Neuronal stem cell (in vitro differentiated cells): ENCODE results near the gene HOXA5.

ENCODE experiments used
- DNase-seq: peaks from one replicate; pipeline ENCODE4 v3.0.0-alpha.2; 2013; ENCODE audit warnings: low spot score
- H2AFZ ChIP-seq: one replicate; pipeline ENCODE4 v1.6.1; 2013; ENCODE audit warnings: mild to moderate bottlenecking, low read length, inconsistent platforms
- H2AK5ac ChIP-seq: 2 replicates; pipeline ENCODE4 v1.6.1; 2013; ENCODE audit warnings: low read depth, mild to moderate bottlenecking, inconsistent platforms, low read length, moderate library complexity, mixed read lengths
- H2BK120ac ChIP-seq: 2 replicates; pipeline ENCODE4 v1.6.1; 2013; ENCODE audit warnings: low read depth, mild to moderate bottlenecking, inconsistent platforms, low read length, moderate library complexity, mixed read lengths
- H2BK12ac ChIP-seq: one replicate; pipeline ENCODE4 v1.6.1; 2013; ENCODE audit warnings: low read length, inconsistent platforms
- H2BK15ac ChIP-seq: 2 replicates; pipeline ENCODE4 v1.6.1; 2013; ENCODE audit warnings: mild to moderate bottlenecking, low read length, inconsistent platforms, mixed read lengths
- H2BK5ac ChIP-seq: one replicate; pipeline ENCODE4 v1.6.1; 2013; ENCODE audit warnings: inconsistent platforms, mild to moderate bottlenecking, low read length, moderate library complexity
- H3K14ac ChIP-seq: one replicate; pipeline ENCODE4 v1.6.1; 2013; ENCODE audit warnings: low read length, inconsistent platforms
- H3K18ac ChIP-seq: 2 replicates; pipeline ENCODE4 v1.6.1; 2013; ENCODE audit warnings: low read length, inconsistent platforms
- H3K23ac ChIP-seq: 2 replicates; pipeline ENCODE4 v1.6.1; 2013; ENCODE audit warnings: low read depth, mild to moderate bottlenecking, mixed read lengths, low read length, inconsistent platforms; ENCODE audit not compliant: poor library complexity
- H3K27ac ChIP-seq: replicated peaks from 3 replicates; pipeline ENCODE4 v1.5.1; 2013; ENCODE audit warnings: low read length, inconsistent platforms
- H3K27me3 ChIP-seq, 3 experiments: 2 replicates each; pipeline ENCODE4 v1.6.1; 2013; ENCODE audit warnings: low read length in 3 of 3, mild to moderate bottlenecking in 2 of 3, inconsistent platforms in 1 of 3, low read depth in 1 of 3, mixed read lengths in 1 of 3, moderate library complexity in 1 of 3; ENCODE audit not compliant: control insufficient read depth in 3 of 3, insufficient read depth in 3 of 3
- H3K36me3 ChIP-seq, 2 donors: replicated peaks in 1 of 2; 2 replicates each; pipeline ENCODE4 v1.6.1; 2013; ENCODE audit warnings: low read length in 2 of 2; ENCODE audit not compliant: control insufficient read depth in 2 of 2, insufficient read depth in 2 of 2
- H3K4ac ChIP-seq: 2 replicates; pipeline ENCODE4 v1.6.1; 2013; ENCODE audit warnings: inconsistent platforms, mild to moderate bottlenecking, low read length, moderate library complexity
- H3K4me1 ChIP-seq, 2 donors: 1 replicate in 1 of 2; 2 replicates in 1 of 2; pipeline ENCODE4 v1.6.1; 2013; ENCODE audit warnings: low read length in 2 of 2, low read depth in 1 of 2; ENCODE audit not compliant: control insufficient read depth in 2 of 2, insufficient read depth in 1 of 2
- H3K4me2 ChIP-seq: one replicate; pipeline ENCODE4 v1.6.1; 2013; ENCODE audit warnings: mild to moderate bottlenecking, low read length, inconsistent platforms; ENCODE audit not compliant: insufficient read depth, poor library complexity, severe bottlenecking
- H3K4me3 ChIP-seq, 2 donors: 2 replicates each; pipeline ENCODE4 v1.5.1; 2013; ENCODE audit warnings: low read length in 2 of 2, mild to moderate bottlenecking in 2 of 2, inconsistent platforms in 1 of 2, moderate library complexity in 1 of 2
- H3K79me1 ChIP-seq: one replicate; pipeline ENCODE4 v1.6.1; 2013; ENCODE audit warnings: low read depth, mild to moderate bottlenecking, inconsistent platforms, low read length, moderate library complexity
- H3K9ac ChIP-seq: one replicate; pipeline ENCODE4 v1.6.1; 2013; ENCODE audit warnings: mild to moderate bottlenecking, low read depth, low read length, inconsistent platforms; ENCODE audit not compliant: poor library complexity
- H3K9me3 ChIP-seq, 2 donors: replicated peaks in 1 of 2; 2 replicates each; pipeline versions ENCODE3 to v1.6.1; 2013; ENCODE audit warnings: low read length in 2 of 2, mild to moderate bottlenecking in 2 of 2, inconsistent platforms in 1 of 2, low read depth in 1 of 2, mixed read lengths in 1 of 2, moderate library complexity in 1 of 2; ENCODE audit not compliant: control insufficient read depth in 2 of 2, insufficient read depth in 1 of 2
- H4K8ac ChIP-seq: one replicate; pipeline ENCODE4 v1.6.1; 2013; ENCODE audit warnings: low read depth, mild to moderate bottlenecking, inconsistent platforms, low read length, moderate library complexity
- H4K91ac ChIP-seq: one replicate; pipeline ENCODE4 v1.6.1; 2013; ENCODE audit warnings: low read length, low read depth, mild to moderate bottlenecking, inconsistent platforms; ENCODE audit not compliant: poor library complexity
- WGBS, 2 donors: extraction: QIAGEN DNeasy Blood & Tissue Kit; methylation state at CpG; one replicate each; pipeline ENCODE4 v1.1.7; 2013; ENCODE audit warnings: missing lambda C conversion rate in 2 of 2, mixed read lengths in 1 of 2; ENCODE audit not compliant: insufficient read length in 2 of 2, insufficient replicate concordance in 1 of 2; ENCODE audit errors: extremely low coverage in 2 of 2; 5-methylcytosine and 5-hydroxymethylcytosine counted together

HOXA5 gene

GRCh38 chr7:27133409-27134231 lies 9.9 kb downstream of the HOXA5 start:
- Histone ChIP-seq H3K4ac (no peak overlapping the region), H3K18ac (no peak overlapping the region), H3K23ac (no peak overlapping the region), H3K9me3 (peaks cover 0 to 8% of the 10 kb centered on the region in 2 donors), H3K27ac (no peak overlapping the region), H2AFZ (no peak overlapping the region), H2BK120ac (no peak overlapping the region), H3K36me3 (no peaks in the 10 kb centered on the region), H4K91ac (no peak overlapping the region), H2BK5ac (no peak overlapping the region), H3K9ac (no peak overlapping the region), H2BK12ac (no peak overlapping the region), H3K4me2 (no peak overlapping the region), H3K4me3 (no peak overlapping the region), H3K79me1 (no peaks in the 10 kb centered on the region), H3K27me3 (peaks cover 19 to 100% (median 93%) of the 10 kb centered on the region in 3 experiments), H2AK5ac (no peak overlapping the region), H4K8ac (no peak overlapping the region), H3K14ac (no peak overlapping the region), H3K4me1 (peaks cover 0 to 3% of the 10 kb centered on the region in 2 donors), H2BK15ac (no peak overlapping the region)
- DNase-seq: no peak
- no CpG with 5 or more reads among the region's 18 CpGs for WGBS, 2 donors

GRCh38 chr7:27132978-27133377 lies 10.5 kb downstream of the HOXA5 start:
- H4K8ac ChIP-seq: no peak overlapping the region
- H3K4ac ChIP-seq: no peak overlapping the region
- H3K79me1 ChIP-seq: no peaks in the 10 kb centered on the region
- H3K9ac ChIP-seq: no peak overlapping the region
- H4K91ac ChIP-seq: no peak overlapping the region
- H2AK5ac ChIP-seq: no peak overlapping the region
- H3K36me3 ChIP-seq: no peaks in the 10 kb centered on the region
- H3K9me3 ChIP-seq: peaks cover 0 to 8% of the 10 kb centered on the region in 2 donors
- no peak overlapping the region for H2BK120ac ChIP-seq
- DNase-seq: no peak
- peaks cover 21 to 100% (median 93%) of the 10 kb centered on the region in 3 experiments for H3K27me3 ChIP-seq
- H2BK5ac ChIP-seq: no peak overlapping the region
- no peak overlapping the region for H3K18ac ChIP-seq
- H3K23ac ChIP-seq: no peak overlapping the region
- no CpG with 5 or more reads among the region's 6 CpGs for WGBS, 2 donors
- no peak overlapping the region for H3K14ac ChIP-seq
- H3K4me2 ChIP-seq: no peak overlapping the region
- H3K27ac ChIP-seq: no peak overlapping the region
- H2BK15ac ChIP-seq: no peak overlapping the region
- H3K4me3 ChIP-seq: no peak overlapping the region
- no peak overlapping the region for H2BK12ac ChIP-seq
- H2AFZ ChIP-seq: no peak overlapping the region
- H3K4me1 ChIP-seq: peaks cover 0 to 3% of the 10 kb centered on the region in 2 donors

DNA sequence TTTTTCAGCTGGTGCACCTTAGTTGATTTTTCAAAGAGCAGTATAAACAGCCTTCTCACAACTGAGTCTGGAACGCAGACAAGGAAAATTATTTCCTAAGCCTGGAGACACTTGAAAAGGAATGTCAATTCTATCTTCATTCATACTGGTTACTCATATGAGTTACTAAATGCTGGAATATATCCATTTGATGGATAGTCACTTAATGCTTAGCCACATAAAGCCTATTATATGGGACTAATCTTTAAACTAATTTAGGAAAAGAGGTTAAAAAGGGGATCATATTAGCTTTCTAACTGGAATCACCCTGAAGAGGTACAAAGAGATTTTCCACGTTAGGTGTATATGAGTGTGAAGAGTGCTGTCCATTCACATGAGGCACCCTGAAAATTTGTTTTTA lies 11.3 kb downstream of the HOXA5 start:
- Histone ChIP-seq H3K4ac (no peak overlapping the region), H3K23ac (no peak overlapping the region), H3K27me3 (peaks cover 23 to 100% (median 93%) of the 10 kb centered on the region in 3 experiments), H3K4me2 (no peak overlapping the region), H2AK5ac (no peak overlapping the region), H3K79me1 (no peaks in the 10 kb centered on the region), H2BK120ac (no peak overlapping the region), H3K9ac (no peak overlapping the region), H3K18ac (no peak overlapping the region), H3K4me1 (peaks cover 0 to 3% of the 10 kb centered on the region in 2 donors), H3K4me3 (no peak overlapping the region), H2BK12ac (no peak overlapping the region), H4K8ac (no peak overlapping the region), H3K9me3 (peaks cover 0 to 8% of the 10 kb centered on the region in 2 donors), H2BK5ac (no peak overlapping the region), H3K14ac (no peak overlapping the region), H3K27ac (no peak overlapping the region), H4K91ac (no peak overlapping the region), H3K36me3 (no peaks in the 10 kb centered on the region), H2AFZ (no peak overlapping the region), H2BK15ac (no peak overlapping the region)
- no CpG with 5 or more reads among the region's 2 CpGs for WGBS, 2 donors
- no peak for DNase-seq

DNA sequence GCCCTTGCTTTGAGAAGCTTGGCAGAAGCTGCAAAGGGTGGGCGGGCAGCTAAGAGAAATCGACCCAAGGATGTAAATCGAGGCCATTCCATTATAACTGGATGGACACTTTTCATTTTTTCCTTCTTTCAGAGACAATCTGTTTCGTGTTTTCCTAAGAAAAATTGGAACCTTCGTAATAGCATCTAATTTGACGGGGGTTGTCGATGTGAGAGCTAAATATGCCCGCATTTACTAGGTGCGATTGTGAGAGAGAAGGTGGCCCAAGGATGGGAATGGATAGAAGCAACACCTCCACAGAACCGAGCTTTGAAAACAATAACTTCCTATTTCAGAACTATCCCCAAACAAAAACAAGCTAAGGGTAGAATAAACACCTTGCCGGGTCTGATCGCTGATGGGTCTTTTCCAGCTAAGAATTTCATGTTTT lies 12.1 kb downstream of the HOXA5 start:
- peaks cover 0 to 3% of the 10 kb centered on the region in 2 donors for H3K4me1 ChIP-seq

More for the DNA sequence above, 12.1 kb downstream of the HOXA5 start:
- H3K4ac ChIP-seq: no peak overlapping the region
- H3K4me2 ChIP-seq: peak overlapping the region; percentile 61
- H3K14ac ChIP-seq: no peak overlapping the region
- H2BK15ac ChIP-seq: no peak overlapping the region
- H3K27ac ChIP-seq: no peak overlapping the region
- peak overlapping the region; percentile 98 for H2AFZ ChIP-seq
- H2AK5ac ChIP-seq: no peak overlapping the region
- no peak overlapping the region for H4K8ac ChIP-seq
- peak overlapping the region in 1 of 2 donors; percentile 53 for H3K4me3 ChIP-seq
- no peak overlapping the region for H4K91ac ChIP-seq
- H3K79me1 ChIP-seq: no peaks in the 10 kb centered on the region
- DNase-seq: no peak
- no peak overlapping the region for H3K9ac ChIP-seq
- WGBS, 2 donors: no CpG with 5 or more reads among the region's 12 CpGs
- H3K18ac ChIP-seq: no peak overlapping the region
- H3K27me3 ChIP-seq: peaks cover 21 to 100% (median 92%) of the 10 kb centered on the region in 3 experiments
- H2BK120ac ChIP-seq: no peak overlapping the region
- H2BK12ac ChIP-seq: no peak overlapping the region
- no peak overlapping the region for H3K23ac ChIP-seq
- H3K36me3 ChIP-seq: no peaks in the 10 kb centered on the region
- no peak overlapping the region for H2BK5ac ChIP-seq
- H3K9me3 ChIP-seq: peaks cover 0 to 8% of the 10 kb centered on the region in 2 donors
